GM19438 (cell line): ENCODE data around the gene SLC12A6.

ENCODE experiments used
- ATAC-seq: cut with Tn5 transposase; IDR thresholded peaks from one replicate; pipeline ENCODE4 v1.9.1; 2021; ENCODE audit warnings: low read depth; ENCODE audit not compliant: unreplicated experiment

SLC12A6 gene

DNA sequence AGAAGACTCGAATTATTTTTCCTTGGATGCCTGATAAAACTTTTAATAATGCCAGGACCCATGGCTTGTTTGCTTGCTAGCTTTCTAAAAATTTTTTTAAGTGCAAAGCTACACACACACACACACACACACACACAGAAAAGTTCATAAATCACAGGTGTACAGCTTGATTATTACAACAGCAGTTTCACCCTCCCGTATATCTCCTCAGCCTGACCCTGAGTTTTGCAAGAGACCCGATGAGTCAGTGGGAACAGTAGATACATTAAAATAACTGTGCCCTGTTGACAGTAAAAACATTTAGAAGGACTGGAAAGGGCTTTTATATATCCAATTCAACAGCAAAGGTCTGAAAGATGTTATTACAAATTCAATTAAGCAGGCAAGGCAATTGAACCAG lies 66.1 kb downstream of the SLC12A6 start:
- ATAC-seq, result no peak

DNA sequence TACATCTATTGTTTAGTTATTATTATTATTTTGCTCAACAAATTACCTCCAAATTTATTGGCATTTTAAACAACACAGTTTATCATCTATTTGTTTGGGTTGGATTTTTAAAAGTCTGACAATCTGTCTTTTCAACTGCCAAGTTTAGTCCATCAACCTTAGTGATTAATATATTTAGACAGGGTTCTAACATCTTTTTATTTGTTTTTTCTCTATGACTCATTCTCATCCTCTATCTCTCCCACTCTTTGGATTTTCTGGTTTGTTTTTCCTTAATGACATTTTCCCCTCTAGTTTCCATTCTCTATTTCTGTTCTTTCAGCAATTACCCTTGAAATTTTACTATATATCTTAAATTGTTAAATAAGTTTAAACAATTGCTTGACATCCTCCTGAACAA lies 70.8 kb downstream of the SLC12A6 start:
- ATAC-seq, result no peak

DNA sequence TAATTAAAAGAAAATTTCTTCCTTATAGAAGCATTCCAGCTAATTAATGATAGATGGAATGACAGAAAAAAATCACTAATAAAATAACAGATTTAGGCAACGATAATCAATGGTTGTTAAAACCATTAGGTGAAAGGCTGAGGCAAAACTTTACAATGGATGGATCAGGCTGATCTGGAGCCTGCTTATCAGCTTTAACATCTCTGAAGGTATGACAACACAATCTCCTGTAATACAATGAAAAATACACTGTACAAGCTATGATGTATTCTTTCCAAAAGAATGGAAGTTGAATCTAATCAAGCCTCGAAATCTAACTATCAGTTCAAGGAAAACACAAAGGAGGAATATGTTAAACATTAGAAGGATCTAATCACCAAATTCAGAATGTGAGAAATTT lies 73.5 kb downstream of the SLC12A6 start:
- no peak for ATAC-seq

DNA sequence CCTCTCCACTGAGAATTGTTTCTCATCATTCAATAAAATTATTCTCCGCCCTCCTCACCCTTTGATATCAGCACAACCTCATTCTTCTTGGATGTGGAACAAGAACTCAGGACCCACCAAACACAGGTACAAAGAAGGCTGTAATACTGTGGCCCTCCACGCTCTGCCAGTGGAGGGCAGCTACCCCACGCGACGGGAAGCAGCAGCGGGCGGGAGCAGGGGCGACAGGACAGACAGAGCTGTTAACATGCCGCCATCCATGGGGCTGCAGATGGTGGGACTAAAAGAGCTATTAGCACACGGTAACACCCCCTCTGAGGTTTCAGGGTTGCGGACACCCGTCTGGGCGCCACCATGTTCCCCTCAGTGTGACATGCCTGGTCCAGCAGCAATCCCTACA lies 75.2 kb downstream of the SLC12A6 start:
- ATAC-seq, result no peak

DNA sequence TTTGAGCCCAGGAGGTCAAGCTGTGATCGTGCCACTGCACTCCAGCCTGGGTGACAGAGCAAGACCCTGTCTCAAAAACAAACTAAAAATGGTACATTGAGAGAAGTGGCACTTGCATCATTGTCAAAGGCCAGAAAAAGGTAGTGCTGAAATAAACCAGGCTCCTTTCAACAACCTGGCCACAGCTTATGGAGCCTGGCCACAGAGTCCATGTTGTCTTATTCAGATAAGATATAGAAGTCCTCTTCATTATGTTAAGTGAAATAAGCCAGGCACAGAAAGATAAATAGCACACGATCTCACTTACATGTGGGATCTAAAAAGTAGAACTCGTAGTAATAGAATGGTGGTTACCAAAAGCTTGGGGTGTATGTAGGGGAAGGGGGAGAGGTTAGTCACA lies 78.0 kb downstream of the SLC12A6 start:
- no peak for ATAC-seq

DNA sequence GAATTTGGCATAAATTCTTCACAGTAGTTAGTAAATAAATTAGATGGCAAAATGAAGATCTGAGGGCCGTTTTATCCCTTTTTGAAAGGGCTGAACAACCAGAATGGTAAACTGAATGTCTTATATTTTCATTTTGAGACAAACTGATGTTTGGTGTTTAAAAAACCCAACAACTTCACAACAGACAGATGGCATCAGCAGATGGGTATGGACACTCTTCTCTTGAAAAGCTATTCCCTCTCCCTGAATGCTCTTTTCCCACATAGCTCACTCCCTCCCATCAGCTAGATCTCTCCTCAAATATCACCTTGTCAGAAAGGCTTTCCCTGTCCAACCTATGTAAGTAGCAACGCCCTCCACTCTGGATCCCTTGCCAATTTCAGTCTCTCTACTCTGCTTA lies 79.4 kb downstream of the SLC12A6 start:
- no peak for ATAC-seq

DNA sequence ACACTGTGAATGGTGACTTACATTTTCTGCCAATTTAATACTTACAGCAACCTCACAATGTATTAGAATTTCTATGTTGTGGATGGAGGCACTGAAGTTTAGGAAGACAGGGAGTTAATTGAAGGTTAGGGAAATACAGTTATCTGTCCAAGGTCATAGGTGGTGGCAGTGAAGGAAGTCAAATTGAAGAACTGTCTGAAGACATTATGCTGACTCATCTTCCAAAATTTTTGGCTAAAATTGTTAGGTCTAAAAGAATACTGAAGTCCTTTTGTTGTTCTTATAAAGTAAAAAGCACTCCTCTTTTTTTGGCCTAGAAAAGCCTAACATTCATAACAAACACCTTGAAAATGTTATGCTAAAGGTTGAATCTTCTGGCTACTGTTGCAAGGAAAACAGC lies 85.0 kb downstream of the SLC12A6 start:
- ATAC-seq, result no peak

DNA sequence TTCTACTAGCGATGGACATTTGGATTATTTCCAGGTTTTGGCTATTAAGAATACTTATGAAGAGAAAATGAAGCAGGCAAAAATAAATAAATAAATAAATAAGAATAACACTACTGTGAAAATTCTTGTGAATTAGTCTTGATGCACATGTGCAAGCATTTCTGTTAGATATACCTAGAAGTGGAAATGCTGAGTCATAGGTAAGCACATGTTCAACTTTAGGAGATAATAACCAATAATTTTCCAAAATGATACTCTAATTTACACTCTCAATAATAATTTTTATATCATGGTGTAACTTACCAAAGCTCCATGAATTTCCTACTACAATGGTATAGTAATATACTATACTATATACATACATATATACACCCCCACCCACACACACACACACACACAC lies 89.4 kb downstream of the SLC12A6 start:
- ATAC-seq, result no peak

DNA sequence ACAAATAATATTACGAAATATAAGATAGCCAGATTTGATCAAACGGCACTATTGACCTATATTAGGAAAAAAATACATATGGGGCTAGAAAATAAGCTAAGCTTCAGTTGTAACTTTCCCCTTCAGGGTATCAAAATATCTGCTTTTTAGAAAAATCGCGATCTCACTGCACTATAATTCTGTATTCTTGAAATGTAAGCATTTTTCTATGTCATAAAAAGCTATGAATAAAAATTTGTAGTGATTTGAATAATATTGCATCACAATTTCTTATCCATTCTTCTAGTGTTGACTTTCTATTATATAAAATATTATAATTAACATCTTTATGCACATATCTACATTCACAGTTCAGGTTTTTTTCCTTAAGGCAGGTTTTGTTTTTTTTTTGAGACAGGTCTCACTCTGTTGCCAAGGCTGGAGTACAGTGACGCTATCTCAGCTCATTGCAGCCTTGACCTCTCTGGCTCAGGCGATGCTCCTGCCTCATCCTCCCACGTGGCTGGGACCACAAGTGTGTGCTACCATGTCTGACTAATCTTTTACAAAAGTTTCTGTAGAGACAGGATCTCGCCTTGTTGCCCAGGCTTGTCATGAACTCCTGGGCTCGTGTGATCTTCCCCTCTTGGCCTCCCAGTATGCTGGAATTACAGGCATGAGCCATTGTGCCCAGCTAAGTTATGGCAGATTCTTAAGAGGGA lies 91.2 kb downstream of the SLC12A6 start:
- no peak for ATAC-seq

DNA sequence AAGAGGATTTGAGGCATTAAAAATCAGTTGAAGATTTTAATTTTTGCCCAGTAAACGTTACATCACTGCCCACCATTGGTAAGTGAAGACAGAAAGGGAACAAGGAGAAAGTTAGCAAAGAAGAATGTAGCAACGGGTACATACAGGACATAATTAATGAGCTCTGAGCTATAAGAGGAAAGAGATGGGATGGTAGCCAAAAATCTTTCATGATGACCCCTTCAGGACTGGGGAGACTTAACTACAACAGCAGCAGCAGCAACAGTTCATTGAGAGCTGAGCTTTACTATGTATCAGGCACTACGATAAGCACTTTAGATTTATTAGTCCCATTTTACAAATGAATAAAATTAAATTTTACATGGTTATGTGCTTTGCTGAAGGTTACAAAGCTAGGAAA lies 94.4 kb downstream of the SLC12A6 start:
- ATAC-seq, result no peak

DNA sequence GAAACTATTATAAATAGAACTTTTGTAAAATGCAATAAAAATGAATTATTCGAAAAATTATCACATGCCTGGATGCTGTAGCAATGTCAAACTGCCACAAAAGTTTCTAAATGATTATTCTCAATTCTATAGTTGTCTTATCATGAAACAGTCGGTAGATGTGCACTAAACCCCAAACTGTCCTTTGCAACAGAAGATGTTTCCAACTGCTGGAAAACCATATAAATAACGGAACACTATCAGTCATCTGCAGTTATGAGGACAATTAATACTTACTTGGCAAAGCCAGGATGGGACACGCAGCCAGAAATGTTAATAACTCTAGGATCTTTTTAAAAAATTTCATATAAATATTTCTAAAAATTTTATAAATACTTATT lies 95.3 kb downstream of the SLC12A6 start:
- no peak for ATAC-seq

DNA sequence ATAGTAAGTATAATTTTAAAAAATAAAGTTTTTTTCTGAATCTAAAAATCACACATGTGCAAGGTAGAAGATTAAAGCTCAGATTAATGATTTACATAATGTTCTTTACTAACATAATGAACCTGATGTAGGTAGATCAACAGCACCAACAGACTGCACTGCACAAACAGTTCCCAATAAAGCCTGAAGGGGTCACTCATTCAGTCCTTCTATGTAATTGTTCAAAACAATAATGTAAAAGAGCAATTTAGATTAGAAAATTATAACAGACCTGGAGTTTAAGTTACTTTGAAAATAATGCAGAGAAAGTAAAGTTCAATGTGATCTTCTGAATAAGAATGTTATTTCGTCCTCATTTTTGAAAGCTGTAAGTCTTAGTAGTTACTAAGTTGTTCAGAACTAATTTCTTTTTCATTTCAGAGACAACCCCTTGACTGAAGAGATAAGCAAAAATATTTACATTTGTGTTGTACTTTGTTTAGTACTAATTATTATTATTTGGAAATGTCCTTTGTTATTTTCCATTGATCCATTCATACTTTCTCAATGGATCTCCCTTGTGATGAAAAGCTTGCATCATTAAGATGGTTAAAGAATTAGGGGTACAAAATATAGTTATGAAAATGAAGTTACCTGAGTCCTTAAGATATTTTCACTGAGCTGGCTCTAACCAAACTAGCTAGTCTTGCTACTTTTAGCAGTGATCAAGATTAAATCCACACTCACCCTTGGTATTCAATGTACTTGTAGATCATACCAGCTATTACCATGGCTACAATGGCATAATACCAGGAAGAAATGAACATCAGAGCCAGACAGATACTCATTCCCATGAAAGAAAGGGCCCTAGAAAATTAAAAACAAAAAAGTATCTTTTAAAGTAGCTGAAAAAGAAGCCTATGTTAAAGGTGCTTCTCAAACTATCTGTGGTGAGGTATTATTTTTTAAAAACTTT lies 95.9 kb downstream of the SLC12A6 start:
- ATAC-seq, result no peak

DNA sequence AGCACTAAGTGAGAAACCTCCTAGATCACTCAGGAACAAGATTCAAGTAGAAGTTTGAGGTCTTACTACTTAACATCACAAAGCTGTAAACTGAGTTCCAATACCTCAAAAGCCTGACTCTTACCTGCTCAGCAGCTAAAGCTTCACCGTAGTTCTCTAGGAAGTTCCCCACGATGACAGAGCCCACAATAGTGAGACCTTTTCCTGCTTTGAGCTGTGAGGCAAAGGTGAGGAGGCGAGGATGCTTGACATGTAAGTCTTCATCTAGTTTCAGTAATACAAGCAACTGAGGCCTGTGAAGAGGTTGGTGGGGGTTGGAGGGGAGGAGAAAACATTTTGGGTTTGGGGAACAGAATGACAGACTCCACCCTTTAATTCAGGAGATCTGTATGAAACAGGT lies 97.0 kb downstream of the SLC12A6 start:
- ATAC-seq, result no peak

DNA sequence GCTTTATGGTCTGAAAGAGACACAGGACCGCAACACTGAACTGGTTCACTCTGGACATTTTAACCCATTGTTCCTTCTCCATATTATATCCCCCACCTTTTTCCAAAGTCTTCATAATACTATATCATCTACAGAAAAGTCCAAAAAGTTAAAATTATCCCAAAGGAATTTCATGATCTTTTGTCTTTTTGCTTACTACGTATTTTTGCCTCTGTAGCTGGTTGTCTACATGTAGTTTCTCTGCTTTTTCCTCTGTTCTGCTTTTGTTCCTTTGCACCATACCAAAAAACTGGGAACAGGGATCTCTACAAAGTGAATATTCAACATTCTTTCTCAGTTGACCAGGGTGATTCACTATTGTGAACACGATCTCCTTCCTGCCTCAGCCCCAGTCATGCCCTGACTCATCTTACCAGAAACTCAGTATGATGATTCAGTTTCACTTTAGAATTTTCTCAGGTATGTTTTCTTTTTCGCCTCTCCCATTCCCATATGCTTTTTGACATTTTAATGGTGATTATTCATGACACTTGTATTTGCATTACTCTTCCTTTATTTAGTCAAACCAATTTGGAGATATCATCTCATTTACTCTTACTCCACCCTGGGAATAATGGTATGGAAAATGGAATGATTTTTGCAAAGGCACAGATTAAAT lies 98.3 kb downstream of the SLC12A6 start:
- no peak for ATAC-seq

DNA sequence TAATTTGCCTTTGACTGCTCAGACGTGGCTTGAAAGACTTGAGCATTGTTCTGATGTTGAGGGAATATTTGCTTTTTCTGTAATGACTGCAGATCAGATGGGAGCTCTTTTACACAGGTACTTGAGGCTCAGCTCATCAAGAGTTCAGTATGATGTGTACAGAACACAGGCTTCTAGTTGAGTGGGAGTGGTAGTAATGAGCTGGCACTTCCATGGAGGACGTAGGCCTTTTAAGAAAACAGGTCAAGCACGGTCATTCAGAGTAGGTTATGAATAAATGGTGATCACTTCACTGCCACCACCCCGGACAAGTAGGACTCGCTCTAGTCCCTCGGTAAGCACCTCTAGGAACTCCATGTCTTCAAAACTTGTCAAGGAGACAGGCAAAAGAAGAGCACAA lies 104.0 kb downstream of the SLC12A6 start:
- no peak for ATAC-seq

DNA sequence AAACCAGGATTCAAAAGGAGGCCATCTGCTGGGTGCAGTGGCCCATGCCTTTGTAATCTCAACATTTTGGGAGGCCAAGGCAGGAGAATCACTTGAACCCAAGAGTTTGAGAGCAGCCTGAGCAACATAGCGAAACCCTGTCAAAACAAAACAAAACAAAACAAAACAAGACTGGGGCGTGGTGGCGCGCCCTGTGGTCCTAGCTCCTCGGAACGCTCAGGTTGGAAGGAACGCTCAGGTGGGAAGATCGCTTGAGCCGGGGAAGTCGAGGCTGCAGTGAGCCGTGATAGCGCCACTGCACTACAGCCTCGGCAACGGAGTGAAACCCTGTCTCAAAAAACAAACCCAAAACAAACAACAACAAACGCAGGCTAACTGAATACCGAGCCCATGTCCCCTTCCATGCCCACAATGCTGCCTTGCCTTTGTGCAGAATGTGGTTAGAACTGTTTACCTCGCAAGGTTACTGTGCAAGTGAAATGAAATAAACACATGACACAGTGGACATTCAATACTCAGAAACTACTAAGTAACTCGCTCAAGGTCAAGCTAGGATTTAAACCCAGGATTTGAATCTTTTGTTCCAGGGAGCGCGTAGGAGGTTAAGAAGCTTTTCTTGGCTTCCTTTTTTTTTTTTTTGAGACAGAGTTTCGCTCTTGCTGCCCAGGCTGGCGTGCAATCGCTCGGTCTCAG lies 113.5 kb downstream of the SLC12A6 start:
- ATAC-seq, result no peak

DNA sequence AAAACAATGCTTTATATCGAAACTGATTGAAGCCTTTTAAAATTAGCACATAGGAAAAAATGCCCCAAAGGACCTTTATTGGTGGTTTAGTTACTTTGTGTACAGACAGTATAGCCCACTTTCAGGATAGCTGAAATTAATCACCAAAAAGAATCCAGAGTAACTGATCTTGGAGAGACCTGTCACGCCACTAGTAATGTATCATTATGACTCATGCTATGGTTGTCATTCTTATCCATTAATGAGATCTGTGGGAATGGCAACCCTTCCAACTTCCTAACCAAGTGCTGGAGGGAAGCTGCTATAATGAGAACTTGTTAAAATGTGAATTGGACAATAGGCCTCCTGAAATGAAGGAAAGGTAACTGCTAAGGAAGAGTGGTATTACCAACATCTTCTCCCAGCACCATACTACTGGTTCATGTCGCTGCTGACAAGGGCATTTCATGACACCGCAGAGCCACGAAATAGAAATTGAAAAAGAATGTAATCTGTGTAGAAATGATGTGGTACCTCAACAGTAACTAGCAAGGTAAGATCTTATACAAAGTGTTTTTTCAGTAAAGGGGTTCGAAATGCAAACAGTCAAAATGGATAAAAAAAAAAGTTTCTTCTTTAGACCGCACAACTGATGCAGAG lies 119.9 kb downstream of the SLC12A6 start:
- ATAC-seq, result no peak

DNA sequence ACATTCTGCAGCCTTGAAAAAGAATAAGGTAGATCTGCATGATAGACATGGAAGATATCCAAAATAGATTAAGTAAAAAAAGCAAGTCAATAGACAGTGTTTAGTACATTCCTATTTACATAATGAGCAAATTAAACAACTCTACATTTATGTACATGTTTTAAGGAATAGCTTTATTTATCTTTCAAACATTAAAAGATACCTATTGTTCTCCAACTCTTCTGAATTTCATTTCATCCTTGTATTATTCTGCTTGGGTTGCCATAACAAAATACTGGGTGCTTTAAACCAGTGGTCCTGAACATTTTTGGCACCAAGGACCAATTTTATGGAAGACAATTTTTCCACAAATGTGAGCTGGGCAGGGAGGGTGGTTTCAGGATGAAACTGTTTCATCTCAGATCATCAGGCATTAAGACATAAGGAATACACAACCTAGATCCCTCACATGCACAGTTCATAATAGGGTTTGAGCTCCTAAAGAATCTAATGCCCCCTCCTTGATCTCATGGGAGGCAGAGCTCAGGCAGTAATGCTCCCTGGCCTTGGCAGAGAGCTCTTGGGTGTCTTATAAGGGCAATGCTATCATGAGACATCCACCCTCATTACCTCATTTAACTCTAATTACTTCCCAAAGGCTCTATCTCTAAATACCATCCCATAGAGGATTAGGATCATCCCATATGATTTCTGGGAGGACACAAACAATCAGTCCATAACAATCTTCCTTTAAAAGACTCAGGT lies 120.9 kb downstream of the SLC12A6 start:
- ATAC-seq, result no peak

DNA sequence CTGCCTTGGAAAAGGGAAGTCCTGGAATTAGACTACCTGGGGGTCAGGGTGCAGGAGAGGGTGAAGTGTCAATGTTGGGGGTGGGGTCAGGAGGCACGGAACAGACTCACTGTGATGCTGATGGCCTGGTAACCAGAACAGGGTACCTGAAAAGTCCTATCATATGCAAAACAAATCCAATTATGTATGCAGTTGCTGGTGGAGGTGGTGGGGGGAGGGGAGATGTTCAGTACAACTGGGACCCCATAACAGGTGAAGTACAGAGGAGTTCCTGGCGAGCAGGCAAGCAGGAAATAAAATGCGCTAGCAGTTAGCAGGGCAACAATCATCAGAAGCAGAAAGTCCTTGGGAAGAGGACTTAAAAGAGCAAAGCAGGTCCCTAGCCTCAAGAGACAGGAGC lies 123.4 kb downstream of the SLC12A6 start:
- no peak for ATAC-seq

DNA sequence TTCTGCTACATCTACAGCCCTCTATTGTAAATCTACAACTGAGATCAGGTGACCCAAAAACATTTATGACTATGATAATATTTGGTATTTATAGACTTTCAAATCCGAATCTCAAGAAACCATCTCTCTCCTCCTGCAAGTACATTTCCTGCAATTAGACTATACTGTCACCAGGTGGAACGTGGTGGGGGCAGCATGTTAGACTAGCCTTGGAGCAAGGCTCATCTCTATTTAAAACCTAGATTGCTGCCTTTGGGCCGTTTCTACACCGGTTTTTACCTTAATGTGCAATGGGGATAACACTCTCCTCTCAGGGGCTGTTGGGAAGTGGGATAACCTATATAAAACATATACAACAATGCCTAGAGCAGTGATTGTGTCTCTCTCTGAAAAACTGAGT lies 123.9 kb downstream of the SLC12A6 start:
- ATAC-seq, result no peak
